Ishikawa (cell line): Measurements from ENCODE around the gene FAM221B.

Source experiments
- CREB1 ChIP-seq: IDR thresholded peaks from 2 replicates; pipeline ENCODE4 v1.6.1; 2012; ENCODE audit warnings: low read depth
- EP300 ChIP-seq: IDR thresholded peaks from 2 replicates; pipeline ENCODE4 v1.6.1; 2012; ENCODE audit warnings: borderline replicate concordance
- RAD21 ChIP-seq: IDR thresholded peaks from 2 replicates; pipeline ENCODE4 v1.6.1; 2012; ENCODE audit warnings: low read depth
- REST ChIP-seq: IDR thresholded peaks from 2 replicates; pipeline ENCODE4 v1.6.1; 2012; ENCODE audit warnings: low read depth, mild to moderate bottlenecking
- TAF1 ChIP-seq: IDR thresholded peaks from 2 replicates; pipeline ENCODE4 v1.6.1; 2012; ENCODE audit warnings: low read depth, mild to moderate bottlenecking
- TEAD4 ChIP-seq: IDR thresholded peaks from 2 replicates; pipeline ENCODE4 v1.6.1; 2012
- USF1 ChIP-seq: IDR thresholded peaks from 2 replicates; pipeline ENCODE4 v1.6.1; 2012
- YY1 ChIP-seq: IDR thresholded peaks from 2 replicates; pipeline ENCODE4 v1.6.1; 2012; ENCODE audit warnings: low read depth
- TF ChIP-seq, protein P1 (sequence below): IDR thresholded peaks from 2 replicates; pipeline ENCODE4 v1.6.1; 2012

DNA sequence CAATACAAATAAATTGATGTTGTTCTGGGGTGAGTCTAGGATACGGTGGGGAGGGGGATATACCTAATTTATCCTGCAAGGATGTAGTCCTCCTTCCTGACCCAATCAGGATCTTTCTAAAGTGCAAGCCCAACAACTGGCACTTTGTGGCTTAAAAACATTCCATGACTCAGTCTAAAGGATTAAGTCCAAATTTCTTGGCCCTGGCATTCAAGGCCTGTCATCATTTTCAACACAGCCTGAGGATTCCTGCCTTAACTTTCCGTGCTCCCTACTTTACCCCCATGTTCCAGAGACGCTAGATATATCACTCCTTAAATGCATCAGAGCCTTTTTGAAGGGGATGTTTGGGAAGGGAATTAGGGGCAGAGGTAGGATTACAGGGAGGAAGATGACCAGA is 1.0 kb downstream of the FAM221B start:
- no peak for TF ChIP-seq REST
- no peak for TF ChIP-seq USF1
- TF ChIP-seq EP300, result no peak
- no peak for TF ChIP-seq RAD21
- no peak for TF ChIP-seq YY1
- TF ChIP-seq, protein P1, sequence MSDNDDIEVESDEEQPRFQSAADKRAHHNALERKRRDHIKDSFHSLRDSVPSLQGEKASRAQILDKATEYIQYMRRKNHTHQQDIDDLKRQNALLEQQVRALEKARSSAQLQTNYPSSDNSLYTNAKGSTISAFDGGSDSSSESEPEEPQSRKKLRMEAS, result no peak
- TF ChIP-seq CREB1, result no peak
- no peak for TF ChIP-seq TEAD4
- TF ChIP-seq TAF1, result no peak
